ENCODE results near the gene RPA1.

RPA1 gene

GRCh38 chr17:1934901-1935300 lies 105.1 kb downstream of the RPA1 start:
- no peak overlapping the region for H3K14ac ChIP-seq (ENCODE audit: low read length)
- no peak overlapping the region for H2BK15ac ChIP-seq (ENCODE audit: low read length)
- peak overlapping the region; percentile 33 for H2BK5ac ChIP-seq (ENCODE audit: low read length)
- H2BK120ac ChIP-seq (ENCODE audit: low read depth, low read length) = no peak overlapping the region
- H3K18ac ChIP-seq (ENCODE audit: low read length) = peak overlapping the region; percentile 4
- H3K9me3 ChIP-seq (replicated peaks in 1 of 2; ENCODE audit: control insufficient read depth in 2 of 2, insufficient read depth in 1 of 2, low read depth in 1 of 2, low read length in 2 of 2) = peaks cover 0 to 2% of the 10 kb centered on the region in 2 donors
- peak overlapping the region; percentile 1 for H2BK12ac ChIP-seq (ENCODE audit: low read length)
- H3K4me1 ChIP-seq (ENCODE audit: control insufficient read depth in 2 of 2, insufficient read depth in 1 of 2, low read depth in 1 of 2, low read length in 2 of 2) = peaks cover 17 to 19% of the 10 kb centered on the region in 2 donors
- peaks cover 0 to 4% (median 0%) of the 10 kb centered on the region in 3 experiments for H3K27me3 ChIP-seq (ENCODE audit: control insufficient read depth in 3 of 3, insufficient read depth in 3 of 3, low read depth in 1 of 3, low read length in 3 of 3)
- H4K8ac ChIP-seq (ENCODE audit: low read depth, low read length) = no peak overlapping the region
- H3K4ac ChIP-seq (ENCODE audit: low read length) = no peak overlapping the region
- no peak overlapping the region for H3K9ac ChIP-seq (ENCODE audit: low read depth, low read length, poor library complexity)
- peak overlapping the region; percentile 42 for H2AFZ ChIP-seq (ENCODE audit: low read length)
- no peak overlapping the region for H3K23ac ChIP-seq (ENCODE audit: low read depth, low read length, poor library complexity)
- no peak overlapping the region for H3K27ac ChIP-seq (replicated peaks; ENCODE audit: low read length)
- no peak overlapping the region for H3K4me3 ChIP-seq (ENCODE audit: low read length in 2 of 2)
- no peak overlapping the region for H3K4me2 ChIP-seq (ENCODE audit: insufficient read depth, low read length, poor library complexity, severe bottlenecking)
- H4K91ac ChIP-seq (ENCODE audit: low read depth, low read length, poor library complexity) = no peak overlapping the region
- no CpG with 5 or more reads among the region's 17 CpGs for WGBS, 2 donors (ENCODE audit: extremely low coverage in 2 of 2, insufficient read length in 2 of 2, insufficient replicate concordance in 1 of 2)
- DNase-seq (ENCODE audit: low spot score) = no peak
- no peaks in the 10 kb centered on the region for H3K79me1 ChIP-seq (ENCODE audit: low read depth, low read length)
- H3K36me3 ChIP-seq (replicated peaks in 1 of 2; ENCODE audit: control insufficient read depth in 2 of 2, insufficient read depth in 2 of 2, low read length in 2 of 2) = no peaks in the 10 kb centered on the region
- peak overlapping the region; percentile 5 for H2AK5ac ChIP-seq (ENCODE audit: low read depth, low read length)

GRCh38 chr17:1936766-1937165 lies 107.0 kb downstream of the RPA1 start:
- H3K23ac ChIP-seq (ENCODE audit: low read depth, low read length, poor library complexity) = no peak overlapping the region
- H2BK12ac ChIP-seq (ENCODE audit: low read length) = no peak overlapping the region
- H3K27ac ChIP-seq (replicated peaks; ENCODE audit: low read length) = no peak overlapping the region
- H3K79me1 ChIP-seq (ENCODE audit: low read depth, low read length) = no peaks in the 10 kb centered on the region
- H3K4me1 ChIP-seq (ENCODE audit: control insufficient read depth in 2 of 2, insufficient read depth in 1 of 2, low read depth in 1 of 2, low read length in 2 of 2) = peaks cover 15 to 22% of the 10 kb centered on the region in 2 donors
- peaks cover 0 to 12% (median 0%) of the 10 kb centered on the region in 3 experiments for H3K27me3 ChIP-seq (ENCODE audit: control insufficient read depth in 3 of 3, insufficient read depth in 3 of 3, low read depth in 1 of 3, low read length in 3 of 3)
- H3K36me3 ChIP-seq (replicated peaks in 1 of 2; ENCODE audit: control insufficient read depth in 2 of 2, insufficient read depth in 2 of 2, low read length in 2 of 2) = no peaks in the 10 kb centered on the region
- H3K18ac ChIP-seq (ENCODE audit: low read length) = peak overlapping the region; percentile 22
- H3K4ac ChIP-seq (ENCODE audit: low read length) = no peak overlapping the region
- no peak overlapping the region for H3K4me3 ChIP-seq (ENCODE audit: low read length in 2 of 2)
- H2BK5ac ChIP-seq (ENCODE audit: low read length) = no peak overlapping the region
- no peak overlapping the region for H4K8ac ChIP-seq (ENCODE audit: low read depth, low read length)
- H3K9ac ChIP-seq (ENCODE audit: low read depth, low read length, poor library complexity) = no peak overlapping the region
- H2AFZ ChIP-seq (ENCODE audit: low read length) = no peak overlapping the region
- no peak for DNase-seq (ENCODE audit: low spot score)
- WGBS, 2 donors (ENCODE audit: extremely low coverage in 2 of 2, insufficient read length in 2 of 2, insufficient replicate concordance in 1 of 2) = no CpG with 5 or more reads among the region's 28 CpGs
- no peak overlapping the region for H3K4me2 ChIP-seq (ENCODE audit: insufficient read depth, low read length, poor library complexity, severe bottlenecking)
- peak overlapping the region; percentile 65 for H3K14ac ChIP-seq (ENCODE audit: low read length)
- peaks cover 0 to 2% of the 10 kb centered on the region in 2 donors for H3K9me3 ChIP-seq (replicated peaks in 1 of 2; ENCODE audit: control insufficient read depth in 2 of 2, insufficient read depth in 1 of 2, low read depth in 1 of 2, low read length in 2 of 2)
- H2BK15ac ChIP-seq (ENCODE audit: low read length) = peak overlapping the region; percentile 90
- H2BK120ac ChIP-seq (ENCODE audit: low read depth, low read length) = peak overlapping the region; percentile 35
- H2AK5ac ChIP-seq (ENCODE audit: low read depth, low read length) = peak overlapping the region; percentile 61
- no peak overlapping the region for H4K91ac ChIP-seq (ENCODE audit: low read depth, low read length, poor library complexity)

DNA sequence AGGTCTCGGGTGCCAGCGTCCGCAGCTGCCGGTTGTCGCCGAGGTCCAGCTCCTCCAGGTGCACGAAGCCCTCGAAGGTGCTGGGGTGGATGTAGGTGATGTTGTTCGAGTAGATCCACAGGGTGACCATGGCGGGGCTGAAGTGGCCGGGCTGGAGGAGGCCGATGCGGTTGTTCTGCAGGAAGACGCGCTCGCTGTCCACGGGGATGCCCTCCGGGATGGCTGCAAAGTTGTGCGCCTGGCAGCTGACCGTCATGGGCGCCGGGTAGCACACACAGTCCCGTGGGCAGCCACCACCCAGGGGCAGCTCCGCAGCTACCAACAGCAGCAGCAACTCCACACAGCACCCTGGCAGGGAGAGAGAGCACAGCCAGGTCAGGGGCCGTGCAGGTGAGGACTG lies 107.7 kb downstream of the RPA1 start:
- Histone ChIP-seq H2BK12ac (ENCODE audit: low read length) (peak overlapping the region; percentile 58), H3K27ac (replicated peaks; ENCODE audit: low read length) (no peak overlapping the region), H2BK15ac (ENCODE audit: low read length) (peak overlapping the region; percentile 90), H3K14ac (ENCODE audit: low read length) (peak overlapping the region; percentile 56), H3K4me1 (ENCODE audit: control insufficient read depth in 2 of 2, insufficient read depth in 1 of 2, low read depth in 1 of 2, low read length in 2 of 2) (peaks cover 18 to 19% of the 10 kb centered on the region in 2 donors), H3K27me3 (ENCODE audit: control insufficient read depth in 3 of 3, insufficient read depth in 3 of 3, low read depth in 1 of 3, low read length in 3 of 3) (peaks cover 0 to 12% (median 0%) of the 10 kb centered on the region in 3 experiments), H4K8ac (ENCODE audit: low read depth, low read length) (no peak overlapping the region), H3K9ac (ENCODE audit: low read depth, low read length, poor library complexity) (peak overlapping the region; percentile 3), H2BK120ac (ENCODE audit: low read depth, low read length) (no peak overlapping the region), H2AFZ (ENCODE audit: low read length) (no peak overlapping the region), H3K18ac (ENCODE audit: low read length) (peak overlapping the region; percentile 62), H3K23ac (ENCODE audit: low read depth, low read length, poor library complexity) (peak overlapping the region; percentile 36), H3K4ac (ENCODE audit: low read length) (no peak overlapping the region), H3K79me1 (ENCODE audit: low read depth, low read length) (no peaks in the 10 kb centered on the region), H3K4me2 (ENCODE audit: insufficient read depth, low read length, poor library complexity, severe bottlenecking) (no peak overlapping the region), H3K9me3 (replicated peaks in 1 of 2; ENCODE audit: control insufficient read depth in 2 of 2, insufficient read depth in 1 of 2, low read depth in 1 of 2, low read length in 2 of 2) (peaks cover 0 to 2% of the 10 kb centered on the region in 2 donors), H4K91ac (ENCODE audit: low read depth, low read length, poor library complexity) (no peak overlapping the region), H2BK5ac (ENCODE audit: low read length) (peak overlapping the region; percentile 77), H3K36me3 (replicated peaks in 1 of 2; ENCODE audit: control insufficient read depth in 2 of 2, insufficient read depth in 2 of 2, low read length in 2 of 2) (no peaks in the 10 kb centered on the region), H2AK5ac (ENCODE audit: low read depth, low read length) (peak overlapping the region; percentile 95), H3K4me3 (ENCODE audit: low read length in 2 of 2) (peak overlapping the region in 1 of 2 donors; percentile 34)
- no peak for DNase-seq (ENCODE audit: low spot score)
- no CpG with 5 or more reads among the region's 25 CpGs for WGBS, 2 donors (ENCODE audit: extremely low coverage in 2 of 2, insufficient read length in 2 of 2, insufficient replicate concordance in 1 of 2)

GRCh38 chr17:1939981-1940809 lies 110.4 kb downstream of the RPA1 start:
- H3K4me2 ChIP-seq (ENCODE audit: insufficient read depth, low read length, poor library complexity, severe bottlenecking) = no peak overlapping the region
- H3K36me3 ChIP-seq (replicated peaks in 1 of 2; ENCODE audit: control insufficient read depth in 2 of 2, insufficient read depth in 2 of 2, low read length in 2 of 2) = no peaks in the 10 kb centered on the region
- H3K9ac ChIP-seq (ENCODE audit: low read depth, low read length, poor library complexity) = peak overlapping the region; percentile 25
- no peaks in the 10 kb centered on the region for H3K79me1 ChIP-seq (ENCODE audit: low read depth, low read length)
- peak overlapping the region; percentile 2 for H3K23ac ChIP-seq (ENCODE audit: low read depth, low read length, poor library complexity)
- H4K91ac ChIP-seq (ENCODE audit: low read depth, low read length, poor library complexity) = no peak overlapping the region
- H2BK120ac ChIP-seq (ENCODE audit: low read depth, low read length) = no peak overlapping the region
- peak overlapping the region; percentile 88 for H2BK12ac ChIP-seq (ENCODE audit: low read length)
- DNase-seq (ENCODE audit: low spot score) = no peak
- no peak overlapping the region for H3K27ac ChIP-seq (replicated peaks; ENCODE audit: low read length)
- peaks cover 14 to 15% of the 10 kb centered on the region in 2 donors for H3K4me1 ChIP-seq (ENCODE audit: control insufficient read depth in 2 of 2, insufficient read depth in 1 of 2, low read depth in 1 of 2, low read length in 2 of 2)
- peak overlapping the region; percentile 92 for H2AK5ac ChIP-seq (ENCODE audit: low read depth, low read length)
- peaks cover 0 to 2% of the 10 kb centered on the region in 2 donors for H3K9me3 ChIP-seq (replicated peaks in 1 of 2; ENCODE audit: control insufficient read depth in 2 of 2, insufficient read depth in 1 of 2, low read depth in 1 of 2, low read length in 2 of 2)
- peak overlapping the region; percentile 90 for H3K18ac ChIP-seq (ENCODE audit: low read length)
- no peak overlapping the region for H4K8ac ChIP-seq (ENCODE audit: low read depth, low read length)
- WGBS, 2 donors (ENCODE audit: extremely low coverage in 2 of 2, insufficient read length in 2 of 2, insufficient replicate concordance in 1 of 2) = no CpG with 5 or more reads among the region's 27 CpGs
- no peak overlapping the region for H2AFZ ChIP-seq (ENCODE audit: low read length)
- H3K14ac ChIP-seq (ENCODE audit: low read length) = no peak overlapping the region
- H2BK5ac ChIP-seq (ENCODE audit: low read length) = peak overlapping the region; percentile 48
- H3K4me3 ChIP-seq (ENCODE audit: low read length in 2 of 2) = no peak overlapping the region
- H2BK15ac ChIP-seq (ENCODE audit: low read length) = peak overlapping the region; percentile 34
- peak overlapping the region; percentile 85 for H3K4ac ChIP-seq (ENCODE audit: low read length)
- peaks cover 0 to 7% (median 0%) of the 10 kb centered on the region in 3 experiments for H3K27me3 ChIP-seq (ENCODE audit: control insufficient read depth in 3 of 3, insufficient read depth in 3 of 3, low read depth in 1 of 3, low read length in 3 of 3)

All from neuronal stem cell (in vitro differentiated cells).